Upper lobe of right lung (tissue), 1 donor: ENCODE results near the gene LMNTD1. TPM values are rescaled to one million over a fixed set of nuclear protein-coding genes. Genes with fewer than 3 reads are reported as not detected.

Experiments
- ATAC-seq: fragments of 200-7000 bp; cut with Tn5 transposase; one replicate; pipeline ENCODE4 v1.9.1; 2020; ENCODE audit warnings: mild to moderate bottlenecking, moderate library complexity
- DNase-seq: peaks from one replicate; pipeline ENCODE4 v3.0.0-alpha.2; 2020
- H3K27ac ChIP-seq: fragments of 200-600 bp; one replicate; pipeline ENCODE4 v1.8.0; 2022
- H3K27me3 ChIP-seq: fragments of 200-600 bp; one replicate; pipeline ENCODE4 v1.8.0; 2022; ENCODE audit warnings: mild to moderate bottlenecking
- H3K36me3 ChIP-seq: fragments of 200-600 bp; one replicate; pipeline ENCODE4 v1.8.0; 2022
- H3K4me1 ChIP-seq: fragments of 200-600 bp; one replicate; pipeline ENCODE4 v1.8.0; 2022
- H3K4me3 ChIP-seq: fragments of 200-600 bp; one replicate; pipeline ENCODE4 v1.8.0; 2022; ENCODE audit warnings: mild to moderate bottlenecking
- H3K9me3 ChIP-seq: fragments of 200-600 bp; one replicate; pipeline ENCODE4 v1.8.0; 2022
- CTCF ChIP-seq: fragments of 200-600 bp; IDR thresholded peaks from one replicate; pipeline ENCODE4 v1.8.0; 2022; ENCODE audit warnings: antibody characterized with exemption
- intact Hi-C: fragments of 100-400 bp; cut with DNase I; formaldehyde crosslinking; loops from one replicate; pipeline ENCODE4 v1.11.0; 2022
- total RNA-seq: library from RNA; stranded (reverse); fragmentation: NEBNext Ultra II Directional; extraction: Animal tissue kit (Norgen Biotek cat#: 25700); gene quantifications from one replicate; pipeline ENCODE4 v1.2.1, GENCODE V29; 2021
- donor health status: DM: no; HTN: yes; CAD: no; lungs with severe emphysema.

The LMNTD1 gene
- total RNA-seq, 1 donor from 2014 or later = not detected

DNA sequence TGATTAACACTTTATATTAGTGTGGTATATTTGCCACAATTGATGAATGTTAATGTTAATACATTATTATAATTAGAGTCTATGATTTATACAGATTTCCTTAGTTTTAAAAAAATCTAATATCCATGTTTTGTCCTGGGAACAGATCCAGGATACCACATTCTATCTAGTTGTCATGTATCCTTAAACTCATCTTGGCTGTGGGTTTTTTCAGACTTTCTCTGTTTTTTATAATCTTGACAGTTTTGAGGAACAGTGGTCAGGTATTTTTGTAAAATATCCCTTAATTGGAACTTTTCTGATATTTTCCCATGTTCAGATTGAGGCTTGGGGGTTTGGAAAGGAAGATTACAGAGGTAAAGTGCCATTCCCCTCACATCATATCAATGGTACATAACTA is 104.1 kb downstream of the LMNTD1 start:
- intact Hi-C loops = no loop called here
- no peak for TF ChIP-seq CTCF
- ATAC-seq (no peak), DNase-seq (no peak)
- no peak overlapping the region for H3K27ac ChIP-seq
- H3K9me3 ChIP-seq = no peaks in the 10 kb centered on the region
- no peaks in the 10 kb centered on the region for H3K36me3 ChIP-seq
- H3K27me3 ChIP-seq = no peaks in the 10 kb centered on the region
- no peak overlapping the region for H3K4me3 ChIP-seq
- no peaks in the 10 kb centered on the region for H3K4me1 ChIP-seq

DNA sequence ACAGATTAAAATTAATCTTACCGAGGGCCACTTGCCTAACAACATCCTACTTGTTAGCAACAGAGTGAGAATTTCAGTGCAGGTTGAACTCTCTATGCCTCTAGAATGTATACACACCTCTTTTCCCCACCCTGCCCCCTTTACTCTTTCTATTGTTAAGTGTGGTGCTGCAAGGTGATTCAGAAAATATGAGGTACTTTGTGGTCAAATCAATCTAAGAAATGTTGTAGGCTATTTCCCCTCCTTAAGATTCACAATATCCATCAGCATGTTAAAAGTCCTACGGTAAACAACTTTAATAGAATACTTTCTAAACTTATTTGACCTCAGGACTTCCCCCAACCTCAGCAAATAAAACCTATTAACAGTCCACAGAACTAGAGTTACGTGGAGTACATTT is 106.0 kb downstream of the LMNTD1 start:
- Histone ChIP-seq H3K9me3 (no peaks in the 10 kb centered on the region), H3K36me3 (no peaks in the 10 kb centered on the region), H3K4me1 (no peaks in the 10 kb centered on the region), H3K27me3 (no peaks in the 10 kb centered on the region), H3K27ac (no peak overlapping the region), H3K4me3 (no peak overlapping the region)
- intact Hi-C loops = no loop called here
- no peak for TF ChIP-seq CTCF
- ATAC-seq = no peak
- DNase-seq = no peak

DNA sequence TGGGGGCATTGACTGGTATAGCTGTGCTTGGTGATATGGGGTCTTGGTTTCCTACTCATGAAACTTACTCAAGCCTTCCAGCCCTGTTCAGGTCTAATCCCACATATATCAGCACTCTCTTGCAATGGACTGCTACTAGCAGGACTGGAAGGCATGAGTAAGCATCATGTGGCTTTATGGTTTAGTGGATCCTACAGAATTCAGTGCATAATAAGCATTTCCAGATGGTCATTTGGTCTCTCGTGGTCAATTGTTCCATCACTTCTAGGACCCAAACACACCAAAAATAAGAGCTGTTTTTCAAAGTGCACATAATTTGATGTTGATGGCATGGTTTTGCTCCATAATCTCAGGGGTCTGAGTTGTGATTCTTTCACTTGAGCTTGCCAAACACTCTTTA is 114.4 kb downstream of the LMNTD1 start:
- no peak for TF ChIP-seq CTCF
- H3K9me3 ChIP-seq = no peaks in the 10 kb centered on the region
- DNase-seq = no peak
- H3K4me1 ChIP-seq = peaks cover 4% of the 10 kb centered on the region
- H3K36me3 ChIP-seq = no peaks in the 10 kb centered on the region
- no peak overlapping the region for H3K4me3 ChIP-seq
- ATAC-seq = no peak
- intact Hi-C loops = loop anchor here (10.0 kb wide), 1 partner anchor 586 kb away; no protein-coding TSS in a partner anchor
- H3K27me3 ChIP-seq = no peaks in the 10 kb centered on the region
- no peak overlapping the region for H3K27ac ChIP-seq

GRCh38 chr12:25436206-25437030 is 116.7 kb downstream of the LMNTD1 start:
- H3K4me1 ChIP-seq = peaks cover 4% of the 10 kb centered on the region
- TF ChIP-seq CTCF = peak; percentile 93
- peak; percentile 82 for ATAC-seq
- H3K9me3 ChIP-seq = no peaks in the 10 kb centered on the region
- peak overlapping the region; percentile 41 for H3K4me3 ChIP-seq
- no peak for DNase-seq
- no peaks in the 10 kb centered on the region for H3K36me3 ChIP-seq
- H3K27me3 ChIP-seq = no peaks in the 10 kb centered on the region
- no peak overlapping the region for H3K27ac ChIP-seq
- intact Hi-C loops = loop anchor here (10.0 kb wide), 1 partner anchor 588 kb away; no protein-coding TSS in a partner anchor

DNA sequence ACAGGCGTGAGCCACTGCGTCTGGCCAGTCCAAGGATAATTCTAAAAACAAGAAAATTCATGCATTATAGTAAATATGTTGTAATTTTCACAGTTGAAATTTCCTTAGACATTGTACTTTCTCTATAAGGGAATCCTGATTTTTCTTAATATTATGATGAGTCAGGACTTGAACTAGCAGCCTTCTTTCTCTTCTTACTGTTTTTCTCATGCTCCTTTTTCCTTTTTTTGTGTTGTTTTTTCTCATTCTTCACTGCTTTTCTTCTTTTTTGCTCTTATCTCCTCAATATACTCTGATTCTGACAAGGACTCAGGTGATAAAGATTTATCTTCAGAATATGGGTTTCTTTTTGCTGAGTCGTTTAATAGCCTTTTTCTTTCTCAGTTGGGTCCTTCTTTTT is 117.7 kb downstream of the LMNTD1 start:
- intact Hi-C loops = loop anchor here (10.0 kb wide), 1 partner anchor 589 kb away; no protein-coding TSS in a partner anchor
- Histone ChIP-seq H3K27ac (no peak overlapping the region), H3K4me1 (peaks cover 4% of the 10 kb centered on the region), H3K36me3 (no peaks in the 10 kb centered on the region), H3K4me3 (no peak overlapping the region), H3K27me3 (no peaks in the 10 kb centered on the region), H3K9me3 (no peaks in the 10 kb centered on the region)
- ATAC-seq (no peak), DNase-seq (no peak)
- TF ChIP-seq CTCF = no peak
